Omental fat pad (tissue), 4 donors: ENCODE data around the gene EVC2. TPM values are rescaled to one million over a fixed set of nuclear protein-coding genes. Genes with fewer than 3 reads are reported as not detected.

Experiments
- ATAC-seq: fragments of 150-250 bp; one replicate; pipeline ENCODE4 v1.9.1; 2016; ENCODE audit warnings: mild to moderate bottlenecking, moderate library complexity; ENCODE audit not compliant: low FRiP score
- DNase-seq: peaks from one replicate; pipeline ENCODE4 v3.0.0-alpha.2; 2019; ENCODE audit warnings: low spot score
- total RNA-seq, 4 donors: library from RNA; depleted of rRNA; stranded (reverse); fragments of >200 nt; gene quantifications; one replicate each; pipeline ENCODE4 v1.1.0, GENCODE V29; 2016
- TF ChIP-seq, protein P1 (sequence below), 3 donors: fragments of 450-650 bp; IDR thresholded peaks; one replicate each; pipeline ENCODE4 v1.5.1; 2016 to 2017; ENCODE audit warnings: antibody characterized with exemption in 3 of 3, mild to moderate bottlenecking in 3 of 3, moderate library complexity in 2 of 3

The EVC2 gene
- total RNA-seq, 4 donors from 2014 or later = 4.8 to 20.2 (median 12.5) TPM

DNA sequence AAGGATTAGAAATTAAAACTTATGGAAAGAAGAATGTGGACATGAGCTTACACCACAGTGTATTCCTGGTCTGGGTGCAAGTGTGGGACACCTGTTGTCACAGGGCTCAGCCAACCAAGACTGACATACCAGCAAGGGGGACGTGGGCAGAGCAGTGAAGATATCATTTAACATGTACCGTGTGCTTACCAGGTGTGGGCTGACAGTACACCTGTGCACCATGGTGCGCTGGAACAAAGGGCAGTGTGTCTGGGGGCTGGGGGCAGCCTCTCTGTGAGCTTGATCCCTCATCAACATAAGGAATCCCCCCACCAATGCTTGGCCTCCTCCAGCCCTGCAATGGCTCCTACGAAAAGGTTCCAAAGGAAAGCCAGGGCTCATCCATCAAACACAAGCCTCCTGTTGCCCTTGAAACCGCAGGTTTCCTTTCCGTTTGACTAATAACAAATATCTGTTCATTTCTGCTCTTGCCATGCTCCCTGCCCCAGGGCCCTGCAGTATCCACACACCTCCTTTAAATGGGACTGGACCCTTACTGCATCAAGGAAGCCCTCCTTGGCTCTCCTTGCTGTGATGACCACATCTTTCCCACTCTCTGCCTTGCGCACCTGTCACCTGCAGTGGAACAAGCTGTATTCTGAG, 16.7 kb downstream of the EVC2 start:
- DNase-seq (no peak), ATAC-seq (no peak)
- TF ChIP-seq, protein P1, sequence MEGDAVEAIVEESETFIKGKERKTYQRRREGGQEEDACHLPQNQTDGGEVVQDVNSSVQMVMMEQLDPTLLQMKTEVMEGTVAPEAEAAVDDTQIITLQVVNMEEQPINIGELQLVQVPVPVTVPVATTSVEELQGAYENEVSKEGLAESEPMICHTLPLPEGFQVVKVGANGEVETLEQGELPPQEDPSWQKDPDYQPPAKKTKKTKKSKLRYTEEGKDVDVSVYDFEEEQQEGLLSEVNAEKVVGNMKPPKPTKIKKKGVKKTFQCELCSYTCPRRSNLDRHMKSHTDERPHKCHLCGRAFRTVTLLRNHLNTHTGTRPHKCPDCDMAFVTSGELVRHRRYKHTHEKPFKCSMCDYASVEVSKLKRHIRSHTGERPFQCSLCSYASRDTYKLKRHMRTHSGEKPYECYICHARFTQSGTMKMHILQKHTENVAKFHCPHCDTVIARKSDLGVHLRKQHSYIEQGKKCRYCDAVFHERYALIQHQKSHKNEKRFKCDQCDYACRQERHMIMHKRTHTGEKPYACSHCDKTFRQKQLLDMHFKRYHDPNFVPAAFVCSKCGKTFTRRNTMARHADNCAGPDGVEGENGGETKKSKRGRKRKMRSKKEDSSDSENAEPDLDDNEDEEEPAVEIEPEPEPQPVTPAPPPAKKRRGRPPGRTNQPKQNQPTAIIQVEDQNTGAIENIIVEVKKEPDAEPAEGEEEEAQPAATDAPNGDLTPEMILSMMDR (IDR thresholded peaks at IDR 0.05) = no peak

GRCh38 chr4:5689065-5689464, 19.3 kb downstream of the EVC2 start:
- DNase-seq (no peak), ATAC-seq (no peak)
- TF ChIP-seq, protein P1 (IDR thresholded peaks at IDR 0.05) = no peak

GRCh38 chr4:5686338-5686737, 22.0 kb downstream of the EVC2 start:
- TF ChIP-seq, protein P1 (IDR thresholded peaks at IDR 0.05) = no peak
- DNase-seq (no peak), ATAC-seq (no peak)

DNA sequence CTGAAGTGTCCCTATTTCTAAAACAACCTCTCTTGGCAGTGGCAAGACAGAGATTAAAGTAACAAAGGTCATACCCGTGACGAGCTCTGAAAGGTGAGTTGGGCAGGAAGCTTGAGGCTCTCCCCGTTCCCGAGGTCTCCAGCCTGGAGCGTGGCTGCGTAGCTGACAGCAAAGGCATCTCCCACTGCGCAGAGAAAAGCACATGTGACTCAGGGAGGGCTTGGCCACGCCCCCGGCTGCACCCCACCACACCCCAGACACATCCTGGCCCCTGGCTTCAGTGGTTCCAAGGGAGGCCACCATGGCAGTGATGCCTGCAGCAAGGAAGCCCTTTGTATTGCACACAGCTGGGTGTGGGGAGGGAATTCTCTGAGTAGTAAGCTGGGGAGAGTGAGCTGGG, 23.1 kb downstream of the EVC2 start:
- ATAC-seq (no peak), DNase-seq (no peak)
- TF ChIP-seq, protein P1 (IDR thresholded peaks at IDR 0.05) = no peak

DNA sequence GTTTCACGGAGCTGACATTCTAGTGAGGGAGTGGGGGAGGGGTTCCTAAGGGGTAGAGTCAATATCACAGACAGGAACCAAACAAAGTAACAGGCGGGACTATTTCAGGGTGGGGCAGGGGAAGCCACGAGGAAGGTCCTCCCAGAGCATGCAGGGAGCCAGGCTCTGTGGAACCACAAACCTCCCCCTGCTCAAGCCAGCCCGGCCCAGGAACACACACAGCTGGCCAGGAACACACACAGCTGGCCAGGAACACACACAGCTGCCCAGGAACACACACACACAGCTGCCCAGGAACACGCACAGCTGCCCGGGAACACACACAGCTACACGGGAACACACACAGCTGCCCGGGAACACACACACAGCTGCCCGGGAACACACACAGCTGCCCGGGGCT, 24.8 kb downstream of the EVC2 start:
- DNase-seq (no peak), ATAC-seq (no peak)
- TF ChIP-seq, protein P1 (IDR thresholded peaks at IDR 0.05) = no peak

DNA sequence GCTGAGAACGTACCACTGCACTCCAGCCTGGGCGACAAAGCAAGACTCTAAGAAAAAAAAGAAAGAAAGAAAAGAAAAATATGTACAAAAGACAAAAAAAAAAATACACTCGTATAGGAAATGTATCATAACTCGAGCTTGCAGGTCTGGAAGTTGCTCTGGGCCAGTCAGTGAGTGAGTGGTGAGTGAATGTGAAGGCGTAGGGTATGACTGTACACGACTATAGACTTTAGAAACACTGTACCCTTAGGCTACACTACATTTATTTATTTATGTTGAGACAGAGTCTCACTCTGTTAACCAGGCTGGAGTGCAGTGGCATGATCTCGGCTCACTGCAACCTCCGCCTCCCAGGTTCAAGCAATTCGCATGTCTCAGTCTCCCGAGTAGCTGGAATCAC, 29.4 kb downstream of the EVC2 start:
- DNase-seq = no peak
- no peak for ATAC-seq
- TF ChIP-seq, protein P1 (IDR thresholded peaks at IDR 0.05) = no peak

- no peak for DNase-seq
Observed at GRCh38 chr4:5676763-5677162, 31.6 kb downstream of the EVC2 start.

More at GRCh38 chr4:5676763-5677162, 31.6 kb downstream of the EVC2 start:
- TF ChIP-seq, protein P1 (IDR thresholded peaks at IDR 0.05) = no peak
- no peak for ATAC-seq
